BLaER1 (cell line): ENCODE data around the gene CACNA1C.

Experiments used
- H3K27ac ChIP-seq: shearing (Covaris generic); formaldehyde crosslinking; 2 replicates; pipeline ENCODE4 v1.8.1; 2022
- H3K27me3 ChIP-seq: shearing (Covaris generic); formaldehyde crosslinking; 2 replicates; pipeline ENCODE4 v1.8.1; 2022
- H3K36me3 ChIP-seq: shearing (Covaris generic); formaldehyde crosslinking; 2 replicates; pipeline ENCODE4 v1.8.1; 2022
- H3K4me1 ChIP-seq: shearing (Covaris generic); formaldehyde crosslinking; 2 replicates; pipeline ENCODE4 v1.8.1; 2022
- H3K4me2 ChIP-seq: shearing (Covaris generic); formaldehyde crosslinking; 2 replicates; pipeline ENCODE4 v1.8.1; 2022
- H3K4me3 ChIP-seq: shearing (Covaris generic); formaldehyde crosslinking; 2 replicates; pipeline ENCODE4 v1.8.1; 2022
- H3K9ac ChIP-seq: shearing (Covaris generic); formaldehyde crosslinking; 2 replicates; pipeline ENCODE4 v1.8.1; 2022
- H3K9me3 ChIP-seq: shearing (Covaris generic); formaldehyde crosslinking; 2 replicates; pipeline ENCODE4 v1.8.1; 2022
- H4K20me1 ChIP-seq: shearing (Covaris generic); formaldehyde crosslinking; 2 replicates; pipeline ENCODE4 v1.8.1; 2022
- Cebpa-rat ChIP-seq: shearing (Covaris generic); IDR thresholded peaks from 2 replicates; pipeline ENCODE4 v1.8.1; 2022

Gene CACNA1C

GRCh38 chr12:2689393-2689792, 636.6 kb downstream of the CACNA1C start:
- Histone ChIP-seq H3K9me3 (no peaks in the 10 kb centered on the region), H3K4me1 (peaks cover 44% of the 10 kb centered on the region), H3K27me3 (peaks cover 84% of the 10 kb centered on the region), H4K20me1 (peaks cover 44% of the 10 kb centered on the region), H3K36me3 (no peaks in the 10 kb centered on the region), H3K27ac (no peak overlapping the region), H3K4me2 (no peak overlapping the region), H3K9ac (no peak overlapping the region), H3K4me3 (no peak overlapping the region)
- no peak for TF ChIP-seq Cebpa-rat

- no peaks in the 10 kb centered on the region for H3K9me3 ChIP-seq
- peaks cover 44% of the 10 kb centered on the region for H4K20me1 ChIP-seq
- H3K27me3 ChIP-seq, result peaks cover 79% of the 10 kb centered on the region
- H3K9ac ChIP-seq, result no peak overlapping the region
- no peak overlapping the region for H3K4me2 ChIP-seq
- H3K36me3 ChIP-seq, result no peaks in the 10 kb centered on the region
- peaks cover 49% of the 10 kb centered on the region for H3K4me1 ChIP-seq
- H3K4me3 ChIP-seq, result no peak overlapping the region
- TF ChIP-seq Cebpa-rat, result no peak
- H3K27ac ChIP-seq, result no peak overlapping the region
Observed at GRCh38 chr12:2689879-2690278, 637.1 kb downstream of the CACNA1C start.

- H3K4me1 ChIP-seq, result peaks cover 51% of the 10 kb centered on the region
- H3K36me3 ChIP-seq, result no peaks in the 10 kb centered on the region
- H4K20me1 ChIP-seq, result peaks cover 42% of the 10 kb centered on the region
- no peak overlapping the region for H3K27ac ChIP-seq
- no peak overlapping the region for H3K9ac ChIP-seq
- H3K9me3 ChIP-seq, result no peaks in the 10 kb centered on the region
- peaks cover 76% of the 10 kb centered on the region for H3K27me3 ChIP-seq
- H3K4me2 ChIP-seq, result peak overlapping the region; percentile 96
- no peak overlapping the region for H3K4me3 ChIP-seq
- no peak for TF ChIP-seq Cebpa-rat
Observed at GRCh38 chr12:2690348-2691005, 637.7 kb downstream of the CACNA1C start.

- no peaks in the 10 kb centered on the region for H3K9me3 ChIP-seq
- H3K4me1 ChIP-seq, result peaks cover 46% of the 10 kb centered on the region
- no peak overlapping the region for H3K27ac ChIP-seq
- no peak for TF ChIP-seq Cebpa-rat
- H3K4me3 ChIP-seq, result peak overlapping the region; percentile 66
- H3K9ac ChIP-seq, result no peak overlapping the region
- H3K4me2 ChIP-seq, result peak overlapping the region; percentile 96
- H3K36me3 ChIP-seq, result no peaks in the 10 kb centered on the region
- peaks cover 72% of the 10 kb centered on the region for H3K27me3 ChIP-seq
- H4K20me1 ChIP-seq, result peaks cover 37% of the 10 kb centered on the region
Observed at GRCh38 chr12:2691006-2691344, 638.2 kb downstream of the CACNA1C start.

DNA sequence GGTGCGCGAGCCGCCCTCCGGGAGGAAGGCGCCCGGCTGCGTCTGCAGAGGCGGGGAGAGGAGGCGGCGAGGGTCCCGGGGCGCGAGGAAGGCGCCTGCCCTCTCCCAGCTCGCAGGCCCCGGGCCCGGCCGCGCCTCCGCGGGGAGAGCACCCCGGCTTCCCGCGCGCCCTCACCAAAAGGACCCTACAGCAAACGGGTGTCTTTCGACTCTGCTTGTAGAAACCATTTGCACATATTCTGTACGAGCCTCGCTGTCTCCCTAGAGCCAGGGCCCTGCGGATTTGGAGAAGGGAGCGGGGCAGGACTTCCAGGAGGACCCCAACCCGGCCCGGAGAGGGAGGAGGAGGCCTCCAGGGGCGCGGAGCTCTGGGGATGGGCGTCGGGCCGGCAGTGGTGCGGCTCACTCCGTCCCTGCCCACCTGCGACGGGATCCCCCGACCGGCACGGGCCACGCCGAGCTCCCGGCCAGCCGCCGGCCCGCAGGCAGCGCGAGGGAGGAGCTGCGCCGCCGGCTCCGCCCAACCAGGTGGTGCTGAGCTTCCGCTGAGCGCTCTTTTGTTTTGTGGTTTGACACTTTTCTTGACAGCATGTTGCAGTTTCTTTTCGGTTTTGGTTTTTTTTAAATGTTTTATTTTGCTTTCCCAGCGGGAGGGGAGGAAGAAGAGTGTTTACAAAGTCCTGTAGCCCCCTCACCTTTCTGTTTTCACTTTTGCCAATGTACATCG, 638.7 kb downstream of the CACNA1C start:
- H3K4me2 ChIP-seq, result peak overlapping the region; percentile 96
- peak overlapping the region; percentile 66 for H3K4me3 ChIP-seq
- no peaks in the 10 kb centered on the region for H3K36me3 ChIP-seq
- peaks cover 40% of the 10 kb centered on the region for H3K4me1 ChIP-seq
- H4K20me1 ChIP-seq, result peaks cover 32% of the 10 kb centered on the region
- no peak for TF ChIP-seq Cebpa-rat
- H3K9ac ChIP-seq, result no peak overlapping the region
- no peaks in the 10 kb centered on the region for H3K9me3 ChIP-seq
- no peak overlapping the region for H3K27ac ChIP-seq
- H3K27me3 ChIP-seq, result peaks cover 66% of the 10 kb centered on the region

DNA sequence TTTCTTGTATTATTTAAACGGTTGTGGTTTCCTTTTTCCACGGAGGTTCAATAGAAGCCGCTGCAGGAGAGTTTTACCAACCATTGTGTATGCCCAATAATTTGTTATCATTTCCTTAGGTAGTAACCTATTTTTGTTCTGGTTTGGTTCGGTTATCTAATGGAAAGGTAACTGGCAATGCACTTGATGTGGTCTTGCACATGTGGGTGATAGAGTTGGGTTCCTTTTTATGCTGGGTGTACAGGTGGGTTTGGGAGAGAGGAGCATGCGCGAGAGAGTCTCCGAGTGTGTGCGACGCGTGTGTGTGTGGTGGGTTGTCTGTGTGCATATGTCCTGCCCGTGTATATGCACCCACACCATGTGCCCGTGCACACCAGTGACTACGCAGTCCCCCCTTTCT, 639.3 kb downstream of the CACNA1C start:
- no peak overlapping the region for H3K9ac ChIP-seq
- no peaks in the 10 kb centered on the region for H3K36me3 ChIP-seq
- H3K9me3 ChIP-seq, result no peaks in the 10 kb centered on the region
- peaks cover 60% of the 10 kb centered on the region for H3K27me3 ChIP-seq
- H3K27ac ChIP-seq, result no peak overlapping the region
- peaks cover 26% of the 10 kb centered on the region for H4K20me1 ChIP-seq
- peak overlapping the region; percentile 66 for H3K4me3 ChIP-seq
- peaks cover 37% of the 10 kb centered on the region for H3K4me1 ChIP-seq
- no peak for TF ChIP-seq Cebpa-rat
- peak overlapping the region; percentile 96 for H3K4me2 ChIP-seq

- H3K27ac ChIP-seq, result no peak overlapping the region
- peaks cover 37% of the 10 kb centered on the region for H3K4me1 ChIP-seq
- no peak for TF ChIP-seq Cebpa-rat
- no peaks in the 10 kb centered on the region for H3K36me3 ChIP-seq
- no peaks in the 10 kb centered on the region for H3K9me3 ChIP-seq
- H3K9ac ChIP-seq, result no peak overlapping the region
- H4K20me1 ChIP-seq, result peaks cover 15% of the 10 kb centered on the region
- peaks cover 48% of the 10 kb centered on the region for H3K27me3 ChIP-seq
- no peak overlapping the region for H3K4me3 ChIP-seq
- peak overlapping the region; percentile 29 for H3K4me2 ChIP-seq
Observed at GRCh38 chr12:2693244-2693860, 640.6 kb downstream of the CACNA1C start.

DNA sequence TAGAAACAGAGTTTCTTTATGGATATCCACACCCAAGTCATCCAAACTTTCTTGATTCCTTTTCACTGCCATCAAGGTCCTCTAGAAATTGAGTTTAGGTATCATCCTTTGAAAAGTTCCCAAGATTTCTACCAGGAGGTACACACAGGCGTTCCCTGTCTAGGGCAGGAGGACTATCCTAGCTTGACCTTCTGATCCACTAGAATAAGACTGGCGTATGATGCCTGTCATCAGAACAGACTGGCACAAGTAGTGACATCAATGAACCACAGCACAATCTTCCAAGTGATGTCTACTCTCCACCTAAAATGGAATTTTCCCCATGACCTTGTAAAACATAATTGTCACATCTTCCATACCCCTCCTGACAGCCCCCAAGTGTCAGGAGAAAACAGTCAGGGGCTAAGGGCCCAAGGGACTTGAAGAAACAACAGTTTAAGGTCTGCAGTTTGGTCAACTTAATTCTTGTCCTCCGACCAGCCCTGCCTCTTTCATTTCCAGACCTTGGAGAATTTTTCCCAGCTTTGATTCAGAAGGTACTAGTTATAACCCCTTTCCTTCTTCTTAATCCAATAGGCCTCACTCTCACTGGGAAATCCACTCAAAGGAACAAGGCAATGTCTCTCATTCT, 641.3 kb downstream of the CACNA1C start:
- H3K9ac ChIP-seq, result no peak overlapping the region
- no peak overlapping the region for H3K4me3 ChIP-seq
- peaks cover 10% of the 10 kb centered on the region for H4K20me1 ChIP-seq
- peak overlapping the region; percentile 34; the same call in 1 of the 2 replicates for H3K4me2 ChIP-seq
- TF ChIP-seq Cebpa-rat, result no peak
- no peaks in the 10 kb centered on the region for H3K36me3 ChIP-seq
- peaks cover 40% of the 10 kb centered on the region for H3K27me3 ChIP-seq
- H3K27ac ChIP-seq, result no peak overlapping the region
- H3K9me3 ChIP-seq, result no peaks in the 10 kb centered on the region
- peaks cover 37% of the 10 kb centered on the region for H3K4me1 ChIP-seq

- Histone ChIP-seq H3K4me2 (no peak overlapping the region), H3K27me3 (peaks cover 20% of the 10 kb centered on the region), H3K9me3 (no peaks in the 10 kb centered on the region), H3K27ac (no peak overlapping the region), H3K4me1 (peaks cover 32% of the 10 kb centered on the region), H3K36me3 (no peaks in the 10 kb centered on the region), H3K9ac (no peak overlapping the region), H3K4me3 (no peak overlapping the region), H4K20me1 (no peaks in the 10 kb centered on the region; the same call in 1 of the 2 replicates)
- TF ChIP-seq Cebpa-rat, result no peak
Observed at GRCh38 chr12:2696136-2696535, 643.3 kb downstream of the CACNA1C start.
